ENCODE measurements around the gene CDKL5. TPM values are rescaled to one million over a fixed set of nuclear protein-coding genes. Genes with fewer than 3 reads are reported as not detected.

CDKL5 gene
- total and polyA plus RNA-seq, 4 donors, result 10.6 to 27.7 (median 15.3) TPM

- peaks cover 4% of the 10 kb centered on the region for H3K4me1 ChIP-seq (ENCODE audit: control insufficient read depth, insufficient read depth, low read length)
- H3K27me3 ChIP-seq (ENCODE audit: control insufficient read depth, insufficient read depth, low read length), result no peaks in the 10 kb centered on the region
- H3K4me3 ChIP-seq (ENCODE audit: low read depth, low read length), result no peak within 1 kb of the TSS
- DNase-seq (ENCODE audit: low read depth in 4 of 6, low spot score in 6 of 6), result no peak
- 86% methylated on average over 7 of the region's 10 CpGs for WGBS (ENCODE audit: insufficient coverage)
- no peak within 1 kb of the TSS for H3K27ac ChIP-seq (ENCODE audit: low read depth, low read length)
- no peaks in the 10 kb centered on the region for H3K9me3 ChIP-seq (ENCODE audit: control insufficient read depth, insufficient read depth, low read length)
- no peaks in the 10 kb centered on the region for H3K36me3 ChIP-seq (ENCODE audit: control insufficient read depth, insufficient read depth, low read length)
These were observed 246.6 kb downstream of the CDKL5 start, which contains the start of gene RS1 for GRCh38 chrX:18672008-18672407. Gene RS1, minus strand, starts transcription at chrX:18672108. Its CDS starts 40 bp downstream, at chrX:18672068.

DNA sequence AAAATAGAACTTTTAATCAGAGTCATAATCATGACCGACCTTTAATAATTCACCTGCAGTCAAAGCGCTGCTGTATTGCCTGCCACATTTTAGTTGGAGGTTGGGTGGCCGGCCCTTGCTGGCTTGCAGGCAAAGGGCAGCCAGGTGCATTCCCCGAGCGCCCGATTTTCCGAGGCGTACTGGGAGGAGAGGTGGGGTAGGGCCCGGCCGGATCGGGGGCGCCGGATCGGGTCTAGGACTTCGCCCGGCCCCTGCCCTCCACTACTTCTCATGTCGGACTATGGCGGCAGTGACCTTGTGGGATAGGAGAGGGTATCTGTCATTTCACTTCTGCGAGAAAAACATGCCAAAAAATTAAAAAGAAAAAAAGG lies 249.0 kb downstream of the CDKL5 start:
- 32% methylated on average over 7 of the region's 19 CpGs for WGBS (ENCODE audit: insufficient coverage)
- no peaks in the 10 kb centered on the region for H3K9me3 ChIP-seq (ENCODE audit: control insufficient read depth, insufficient read depth, low read length)

DNA sequence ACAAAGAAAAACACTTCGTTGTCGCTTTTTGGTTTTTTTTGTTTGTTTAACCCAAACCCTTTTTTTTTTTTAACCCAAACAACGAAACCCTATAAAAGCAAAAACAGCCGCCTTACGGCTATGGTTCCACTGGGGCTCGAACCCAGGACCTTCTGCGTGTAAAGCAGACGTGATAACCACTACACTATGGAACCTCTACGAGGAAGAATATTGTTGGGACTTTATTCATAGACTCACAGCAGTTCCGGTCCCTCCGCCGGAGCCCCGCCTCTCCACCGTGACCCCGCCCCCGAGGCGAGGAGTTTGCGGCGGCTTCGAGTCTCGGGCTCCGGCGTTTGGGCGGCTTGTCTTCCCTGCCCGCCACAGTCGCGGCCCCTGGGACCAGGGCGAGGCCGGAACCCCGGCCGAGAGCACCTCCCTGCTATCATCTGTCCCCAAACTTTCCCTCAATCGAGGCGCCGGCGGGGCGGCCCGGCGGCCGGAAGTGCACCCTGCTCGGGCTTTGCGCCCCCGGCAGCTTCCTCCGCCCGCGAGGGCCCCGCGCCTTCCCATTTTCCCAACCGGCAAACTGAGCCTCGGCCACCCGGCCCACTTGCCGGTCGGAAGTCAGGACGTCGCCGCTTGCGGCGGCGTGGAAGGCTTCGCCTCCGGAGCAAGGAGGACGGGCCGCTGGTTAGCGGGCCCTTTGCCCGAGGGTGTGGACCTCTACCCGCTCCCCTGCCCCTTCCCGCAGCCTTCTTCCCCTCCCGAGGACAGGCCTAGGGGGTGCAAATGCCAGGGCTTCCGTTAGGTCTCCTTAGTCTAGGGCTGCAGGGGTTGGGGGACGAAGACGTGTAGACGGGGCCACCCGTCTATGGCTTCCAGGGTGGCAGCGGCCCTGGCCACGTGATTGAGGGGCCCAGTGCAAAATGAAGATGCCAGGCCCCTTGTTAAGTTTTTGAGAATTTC lies 249.7 kb downstream of the CDKL5 start:
- 12% methylated on average over 69 of the region's 74 CpGs for WGBS (ENCODE audit: insufficient coverage)
- Histone ChIP-seq H3K27ac (ENCODE audit: low read depth, low read length) (peak overlapping the region; percentile 38), H3K36me3 (ENCODE audit: control insufficient read depth, insufficient read depth, low read length) (no peaks in the 10 kb centered on the region), H3K4me1 (ENCODE audit: control insufficient read depth, insufficient read depth, low read length) (peaks cover 4% of the 10 kb centered on the region), H3K9me3 (ENCODE audit: control insufficient read depth, insufficient read depth, low read length) (no peaks in the 10 kb centered on the region), H3K27me3 (ENCODE audit: control insufficient read depth, insufficient read depth, low read length) (no peaks in the 10 kb centered on the region), H3K4me3 (ENCODE audit: low read depth, low read length) (peak overlapping the region; percentile 65)
- peak; percentile 62 to 95 (median 70) for DNase-seq (ENCODE audit: low read depth in 4 of 6, low spot score in 6 of 6)

More for the DNA sequence above, 249.0 kb downstream of the CDKL5 start:
- Histone ChIP-seq H3K27ac (ENCODE audit: low read depth, low read length) (peak overlapping the region; percentile 37), H3K36me3 (ENCODE audit: control insufficient read depth, insufficient read depth, low read length) (no peaks in the 10 kb centered on the region), H3K4me1 (ENCODE audit: control insufficient read depth, insufficient read depth, low read length) (peaks cover 4% of the 10 kb centered on the region), H3K4me3 (ENCODE audit: low read depth, low read length) (peak overlapping the region; percentile 65), H3K27me3 (ENCODE audit: control insufficient read depth, insufficient read depth, low read length) (no peaks in the 10 kb centered on the region)
- no peak for DNase-seq (ENCODE audit: low read depth in 4 of 6, low spot score in 6 of 6)

DNA sequence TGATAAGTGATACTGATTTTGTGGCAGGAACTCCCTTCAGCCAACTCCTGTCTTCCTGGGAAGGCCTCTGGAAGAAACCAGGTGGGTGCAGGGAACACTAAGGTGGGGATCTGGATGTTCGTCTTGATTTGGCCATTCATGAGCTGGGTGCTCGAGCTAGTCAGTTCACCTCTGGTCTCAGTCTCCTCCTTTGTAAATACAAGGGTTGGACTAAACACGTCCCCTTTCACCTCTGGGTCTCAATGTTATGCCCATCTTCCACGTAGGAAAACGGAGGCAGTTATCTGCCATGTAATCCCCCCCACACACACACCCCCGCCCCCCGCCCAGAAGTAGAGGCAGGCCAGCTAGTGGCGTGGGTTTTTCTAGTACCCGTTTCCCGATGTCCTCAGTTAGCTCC lies 250.6 kb downstream of the CDKL5 start:
- no peak for DNase-seq (ENCODE audit: low read depth in 4 of 6, low spot score in 6 of 6)
- no peaks in the 10 kb centered on the region for H3K36me3 ChIP-seq (ENCODE audit: control insufficient read depth, insufficient read depth, low read length)
- H3K27ac ChIP-seq (ENCODE audit: low read depth, low read length), result no peak overlapping the region
- no peaks in the 10 kb centered on the region for H3K9me3 ChIP-seq (ENCODE audit: control insufficient read depth, insufficient read depth, low read length)
- no peaks in the 10 kb centered on the region for H3K27me3 ChIP-seq (ENCODE audit: control insufficient read depth, insufficient read depth, low read length)
- 52% methylated on average over 5 of the region's 10 CpGs for WGBS (ENCODE audit: insufficient coverage)
- no peak overlapping the region for H3K4me3 ChIP-seq (ENCODE audit: low read depth, low read length)
- peaks cover 4% of the 10 kb centered on the region for H3K4me1 ChIP-seq (ENCODE audit: control insufficient read depth, insufficient read depth, low read length)

GRCh38 chrX:18676470-18676869 lies 251.1 kb downstream of the CDKL5 start:
- no peaks in the 10 kb centered on the region for H3K9me3 ChIP-seq (ENCODE audit: control insufficient read depth, insufficient read depth, low read length)
- H3K27me3 ChIP-seq (ENCODE audit: control insufficient read depth, insufficient read depth, low read length), result no peaks in the 10 kb centered on the region
- H3K27ac ChIP-seq (ENCODE audit: low read depth, low read length), result no peak overlapping the region
- no peak for DNase-seq (ENCODE audit: low read depth in 4 of 6, low spot score in 6 of 6)
- no peak overlapping the region for H3K4me3 ChIP-seq (ENCODE audit: low read depth, low read length)
- no peaks in the 10 kb centered on the region for H3K36me3 ChIP-seq (ENCODE audit: control insufficient read depth, insufficient read depth, low read length)
- peaks cover 4% of the 10 kb centered on the region for H3K4me1 ChIP-seq (ENCODE audit: control insufficient read depth, insufficient read depth, low read length)
- 59% methylated on average over 8 of the region's 11 CpGs for WGBS (ENCODE audit: insufficient coverage)

- no peaks in the 10 kb centered on the region for H3K9me3 ChIP-seq (ENCODE audit: control insufficient read depth, insufficient read depth, low read length)
- H3K36me3 ChIP-seq (ENCODE audit: control insufficient read depth, insufficient read depth, low read length), result no peaks in the 10 kb centered on the region
- WGBS (ENCODE audit: insufficient coverage), result 77% methylated on average over 14 of the region's 17 CpGs
- no peaks in the 10 kb centered on the region for H3K27me3 ChIP-seq (ENCODE audit: control insufficient read depth, insufficient read depth, low read length)
- H3K4me1 ChIP-seq (ENCODE audit: control insufficient read depth, insufficient read depth, low read length), result peaks cover 4% of the 10 kb centered on the region
- no peak overlapping the region for H3K4me3 ChIP-seq (ENCODE audit: low read depth, low read length)
- DNase-seq (ENCODE audit: low read depth in 4 of 6, low spot score in 6 of 6), result no peak
- H3K27ac ChIP-seq (ENCODE audit: low read depth, low read length), result no peak overlapping the region
These were observed 251.9 kb downstream of the CDKL5 start for GRCh38 chrX:18677161-18677869.

DNA sequence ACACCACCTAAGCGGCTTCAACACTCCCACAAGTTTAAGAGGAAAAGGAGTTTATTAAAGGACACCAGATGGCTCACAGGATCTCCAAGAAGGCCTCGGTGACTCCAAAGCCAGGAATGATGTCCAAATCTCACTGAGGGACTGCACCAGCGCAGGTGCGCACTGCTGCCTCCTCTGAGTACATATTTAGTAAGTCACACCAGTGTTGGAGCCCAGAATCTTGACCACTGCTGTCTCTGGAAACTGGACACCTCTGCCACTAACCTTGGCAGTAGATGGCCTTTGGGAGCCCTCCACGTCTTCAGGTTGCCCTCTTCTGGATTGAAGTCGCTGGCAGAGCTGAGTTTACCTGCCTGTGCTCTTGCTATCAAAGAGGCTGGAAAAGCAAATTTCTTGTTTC lies 256.6 kb downstream of the CDKL5 start:
- H3K36me3 ChIP-seq (ENCODE audit: control insufficient read depth, insufficient read depth, low read length), result no peaks in the 10 kb centered on the region
- no peaks in the 10 kb centered on the region for H3K4me1 ChIP-seq (ENCODE audit: control insufficient read depth, insufficient read depth, low read length)
- no peaks in the 10 kb centered on the region for H3K9me3 ChIP-seq (ENCODE audit: control insufficient read depth, insufficient read depth, low read length)
- WGBS (ENCODE audit: insufficient coverage), result 87% methylated on average over 6 of the region's 6 CpGs
- DNase-seq (ENCODE audit: low read depth in 4 of 6, low spot score in 6 of 6), result no peak
- H3K27ac ChIP-seq (ENCODE audit: low read depth, low read length), result no peak overlapping the region
- no peak overlapping the region for H3K4me3 ChIP-seq (ENCODE audit: low read depth, low read length)
- no peaks in the 10 kb centered on the region for H3K27me3 ChIP-seq (ENCODE audit: control insufficient read depth, insufficient read depth, low read length)

GRCh38 chrX:18682979-18683387 lies 257.6 kb downstream of the CDKL5 start:
- no peak for DNase-seq (ENCODE audit: low read depth in 4 of 6, low spot score in 6 of 6)
- H3K27me3 ChIP-seq (ENCODE audit: control insufficient read depth, insufficient read depth, low read length), result no peaks in the 10 kb centered on the region
- H3K9me3 ChIP-seq (ENCODE audit: control insufficient read depth, insufficient read depth, low read length), result no peaks in the 10 kb centered on the region
- 81% methylated on average over 8 of the region's 9 CpGs for WGBS (ENCODE audit: insufficient coverage)
- no peak overlapping the region for H3K4me3 ChIP-seq (ENCODE audit: low read depth, low read length)
- H3K36me3 ChIP-seq (ENCODE audit: control insufficient read depth, insufficient read depth, low read length), result no peaks in the 10 kb centered on the region
- H3K4me1 ChIP-seq (ENCODE audit: control insufficient read depth, insufficient read depth, low read length), result no peaks in the 10 kb centered on the region
- no peak overlapping the region for H3K27ac ChIP-seq (ENCODE audit: low read depth, low read length)

- Histone ChIP-seq H3K9me3 (ENCODE audit: control insufficient read depth, insufficient read depth, low read length) (no peaks in the 10 kb centered on the region), H3K4me1 (ENCODE audit: control insufficient read depth, insufficient read depth, low read length) (no peaks in the 10 kb centered on the region), H3K4me3 (ENCODE audit: low read depth, low read length) (no peak overlapping the region), H3K27ac (ENCODE audit: low read depth, low read length) (no peak overlapping the region), H3K36me3 (ENCODE audit: control insufficient read depth, insufficient read depth, low read length) (no peaks in the 10 kb centered on the region), H3K27me3 (ENCODE audit: control insufficient read depth, insufficient read depth, low read length) (no peaks in the 10 kb centered on the region)
- DNase-seq (ENCODE audit: low read depth in 4 of 6, low spot score in 6 of 6), result no peak
- WGBS (ENCODE audit: insufficient coverage), result 100% methylated on average over 1 of the region's 7 CpGs
These were observed 262.6 kb downstream of the CDKL5 start for GRCh38 chrX:18687856-18688495.
